CD4-positive, CD25-positive, alpha-beta regulatory T cell (primary cell): Measurements from ENCODE around the gene PTPN9. TPM values are rescaled to one million over a fixed set of nuclear protein-coding genes. Genes with fewer than 3 reads are reported as not detected.
"Not testable (repeated sequence)": the region's sequence is repeated elsewhere in the genome, so short reads cannot be mapped to it uniquely, and the experiment has no call there.

Experiments used
- ATAC-seq, 2 donors: fragments of 150-1000 bp; cut with Tn5 transposase; one replicate each; pipeline ENCODE4 v1.10.0; 2021; ENCODE audit warnings: low read depth in 2 of 2, moderate number of reproducible peaks in 2 of 2, moderate library complexity in 1 of 2
- DNase-seq, 3 donors: peaks; one replicate each; pipeline versions ENCODE4 v3.0.0 to v3.0.0-alpha.2; 2012 to 2022; ENCODE audit warnings: mixed read lengths in 1 of 3
- H3K27ac ChIP-seq: one replicate; pipeline ENCODE4 v1.7.0; 2013; ENCODE audit warnings: mild to moderate bottlenecking, low read length; ENCODE audit not compliant: insufficient read depth, poor library complexity, severe bottlenecking
- H3K27me3 ChIP-seq: one replicate; pipeline ENCODE4 v1.7.0; 2013; ENCODE audit warnings: low read length; ENCODE audit not compliant: control insufficient read depth, insufficient read depth
- H3K36me3 ChIP-seq: one replicate; pipeline ENCODE4 v1.7.0; 2013; ENCODE audit warnings: mild to moderate bottlenecking, low read length, moderate library complexity; ENCODE audit not compliant: control insufficient read depth, insufficient read depth
- H3K4me1 ChIP-seq: 2 replicates; pipeline ENCODE4 v1.7.0; 2013; ENCODE audit warnings: mild to moderate bottlenecking, low read length; ENCODE audit not compliant: insufficient read depth, control insufficient read depth, poor library complexity, severe bottlenecking
- H3K4me3 ChIP-seq: one replicate; pipeline ENCODE4 v1.7.0; 2013; ENCODE audit warnings: low read depth, mild to moderate bottlenecking, low read length, moderate library complexity
- H3K9me3 ChIP-seq, 2 experiments: 1 replicate in 1 of 2; 2 replicates in 1 of 2; pipeline ENCODE4 v1.7.0; 2013; ENCODE audit warnings: low read length in 2 of 2, mild to moderate bottlenecking in 1 of 2, moderate library complexity in 1 of 2; ENCODE audit not compliant: control insufficient read depth in 2 of 2
- H3K27ac Mint-ChIP-seq, 3 donors: one replicate each; pipeline ENCODE4 v1.8.0; 2020 to 2022; ENCODE audit warnings: mild to moderate bottlenecking in 3 of 3, mixed read lengths in 3 of 3, moderate library complexity in 2 of 3
- H3K27me3 Mint-ChIP-seq: one replicate; pipeline ENCODE4 v1.8.0; 2022; ENCODE audit warnings: mild to moderate bottlenecking, mixed read lengths
- H3K36me3 Mint-ChIP-seq: one replicate; pipeline ENCODE4 v1.8.0; 2020; ENCODE audit warnings: mixed read lengths
- H3K4me1 Mint-ChIP-seq, 4 donors: one replicate each; pipeline ENCODE4 v1.8.0; 2020 to 2022; ENCODE audit warnings: mixed read lengths in 4 of 4, mild to moderate bottlenecking in 1 of 4
- H3K4me3 Mint-ChIP-seq, 4 donors: one replicate each; pipeline ENCODE4 v1.8.0; 2020 to 2022; ENCODE audit warnings: mild to moderate bottlenecking in 4 of 4, mixed read lengths in 4 of 4, moderate library complexity in 3 of 4
- H3K9me3 Mint-ChIP-seq, 7 donors: one replicate each; pipeline ENCODE4 v1.8.0; 2020 to 2022; ENCODE audit warnings: mixed read lengths in 7 of 7, mild to moderate bottlenecking in 3 of 7, moderate library complexity in 2 of 7
- polyA plus RNA-seq, 4 donors: library from polyadenylated mRNA; unstranded; fragments of 300-500 nt; fragmentation: Illumina TruSeq; gene quantifications; one replicate each; pipeline ENCODE4 v1.2.3, GENCODE V29; 2021
- total RNA-seq: library from RNA; stranded (reverse); gene quantifications from one replicate; pipeline ENCODE4 v1.2.3, GENCODE V29; 2022

The PTPN9 gene
- total and polyA plus RNA-seq, 5 donors from 2014 or later: 18.3 to 29.8 (median 24.4) TPM

- Histone ChIP-seq H3K27me3 (no peaks in the 10 kb centered on the region), H3K36me3 (no peaks in the 10 kb centered on the region), H3K4me3 (peak overlapping the region; percentile 32), H3K4me1 (peaks cover 61% of the 10 kb centered on the region), H3K27ac (peak overlapping the region; percentile 99), H3K9me3 (no peaks in the 10 kb centered on the region)
- ATAC-seq (no peak), DNase-seq (no peak)
- Mint-ChIP-seq H3K4me1 (peaks cover 8 to 61% (median 34%) of the 10 kb centered on the region in 4 donors), H3K36me3 (peaks cover 3% of the 10 kb centered on the region), H3K27me3 (no peaks in the 10 kb centered on the region), H3K4me3 (peak overlapping the region; percentile 95 to 98 (median 97)), H3K9me3 (no peaks in the 10 kb centered on the region), H3K27ac (peak overlapping the region; percentile 98 to 99 (median 98))
Measured at GRCh38 chr15:75451202-75451673, 127.9 kb downstream of the PTPN9 start.

DNA sequence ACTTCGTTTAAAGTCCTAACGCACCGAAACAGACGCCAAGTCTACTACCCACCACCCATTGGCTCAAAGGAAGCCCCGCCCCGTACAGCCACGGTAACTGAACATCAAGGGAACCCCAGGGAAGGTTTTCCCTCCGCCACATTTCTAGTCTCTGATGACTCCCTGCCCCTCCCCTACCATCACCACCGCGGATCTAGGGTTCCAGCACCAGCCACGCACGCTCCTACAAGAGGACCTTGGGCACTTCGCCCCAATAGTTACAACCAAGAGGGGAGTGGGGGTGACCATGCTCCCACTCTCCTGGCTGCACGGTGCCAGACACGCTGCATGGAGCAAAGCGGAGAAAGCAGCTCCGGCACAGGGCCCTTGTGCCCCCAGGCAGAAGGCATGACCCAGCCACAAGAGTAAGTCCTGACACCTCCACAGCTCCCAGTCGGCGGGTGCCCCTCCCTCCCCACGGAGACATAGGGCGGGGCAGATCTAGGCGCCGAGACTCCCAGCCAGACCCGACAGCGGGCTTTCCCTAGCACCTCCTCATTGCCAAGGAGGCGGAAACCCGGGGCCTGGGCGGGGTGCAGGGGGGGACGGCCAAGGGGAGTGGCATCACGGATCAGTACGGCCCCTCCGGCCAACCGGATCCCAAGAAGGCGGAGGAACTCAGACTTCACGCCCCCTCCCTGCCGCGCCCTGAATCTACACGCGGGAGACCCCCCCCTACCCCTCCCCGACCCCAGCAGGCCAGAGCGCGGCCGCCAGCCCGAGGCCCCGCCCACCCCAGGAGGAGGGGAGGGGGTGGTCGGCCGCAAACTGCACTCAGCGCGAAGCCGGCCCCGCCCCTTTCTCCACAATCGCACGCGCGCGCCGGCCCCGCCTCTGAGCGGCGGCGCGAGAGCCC is 128.6 kb downstream of the PTPN9 start:
- peaks cover 64% of the 10 kb centered on the region for H3K4me1 ChIP-seq
- peak; percentile 91 to 97 (median 97) for DNase-seq
- Mint-ChIP-seq H3K4me1 (peaks cover 11 to 64% (median 38%) of the 10 kb centered on the region in 4 donors), H3K27ac (peak overlapping the region; percentile 83 to 99 (median 97)), H3K27me3 (no peaks in the 10 kb centered on the region), H3K9me3 (peaks cover 0 to 2% (median 0%) of the 10 kb centered on the region in 7 donors), H3K36me3 (peaks cover 3% of the 10 kb centered on the region), H3K4me3 (peak overlapping the region; percentile 95 to 98 (median 97))
- H3K9me3 ChIP-seq: no peaks in the 10 kb centered on the region
- H3K27me3 ChIP-seq: no peaks in the 10 kb centered on the region
- peak; percentile 17 to 21 for ATAC-seq
- H3K36me3 ChIP-seq: no peaks in the 10 kb centered on the region
- H3K4me3 ChIP-seq: peak overlapping the region; percentile 83
- H3K27ac ChIP-seq: peak overlapping the region; percentile 99

GRCh38 chr15:75449585-75450306 is 129.4 kb downstream of the PTPN9 start:
- peak overlapping the region; percentile 95 to 98 (median 96) for H3K4me3 Mint-ChIP-seq
- H3K9me3 ChIP-seq: no peaks in the 10 kb centered on the region
- H3K4me1 ChIP-seq: peaks cover 69% of the 10 kb centered on the region
- no peaks in the 10 kb centered on the region for H3K36me3 ChIP-seq
- H3K9me3 Mint-ChIP-seq: peaks cover 0 to 2% (median 0%) of the 10 kb centered on the region in 7 donors
- no peaks in the 10 kb centered on the region for H3K27me3 ChIP-seq
- peak overlapping the region; percentile 83 to 99 (median 97) for H3K27ac Mint-ChIP-seq
- H3K27ac ChIP-seq: peak overlapping the region; percentile 99
- no peak for ATAC-seq
- H3K27me3 Mint-ChIP-seq: no peaks in the 10 kb centered on the region
- H3K4me3 ChIP-seq: peak overlapping the region; percentile 83
- DNase-seq: no peak
- H3K36me3 Mint-ChIP-seq: peaks cover 3% of the 10 kb centered on the region
- peaks cover 11 to 64% (median 38%) of the 10 kb centered on the region in 4 donors for H3K4me1 Mint-ChIP-seq

DNA sequence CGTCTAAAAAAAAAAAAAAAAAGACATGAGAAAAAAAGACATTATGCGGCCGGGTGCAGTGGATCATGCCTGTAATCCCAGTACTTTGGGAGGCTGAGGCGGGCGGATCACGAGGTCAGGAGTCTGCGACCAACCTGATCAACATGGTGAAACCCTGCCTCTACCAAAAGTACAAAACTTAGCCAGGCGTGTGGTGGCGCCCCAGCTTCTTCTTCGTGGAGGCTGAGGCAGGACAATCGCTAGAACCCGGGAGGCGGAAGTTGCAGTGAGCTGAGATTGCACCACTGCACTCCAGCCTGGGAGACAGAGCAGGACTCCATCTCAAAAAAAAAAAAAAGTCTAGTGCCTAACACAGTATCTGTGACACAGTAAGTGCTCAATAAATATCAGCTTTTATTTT is 130.9 kb downstream of the PTPN9 start:
- Histone ChIP-seq H3K27ac (peak overlapping the region; percentile 31), H3K4me1 (peaks cover 72% of the 10 kb centered on the region)
- peak overlapping the region in 2 of 3 donors; percentile 52 to 90 for H3K27ac Mint-ChIP-seq
- not testable (repeated sequence) for H3K4me3 ChIP-seq, DNase-seq, H3K9me3 Mint-ChIP-seq, H3K27me3 Mint-ChIP-seq, H3K9me3 ChIP-seq, H3K36me3 ChIP-seq, ATAC-seq, H3K36me3 Mint-ChIP-seq, H3K27me3 ChIP-seq
- peak overlapping the region in 1 of 4 donors; percentile 72 for H3K4me3 Mint-ChIP-seq
- peaks cover 11 to 74% (median 41%) of the 10 kb centered on the region in 4 donors for H3K4me1 Mint-ChIP-seq

GRCh38 chr15:75446151-75446550 is 133.0 kb downstream of the PTPN9 start:
- Mint-ChIP-seq H3K36me3 (peaks cover 8% of the 10 kb centered on the region), H3K27me3 (no peaks in the 10 kb centered on the region), H3K4me3 (peak overlapping the region; percentile 52 to 88 (median 65)), H3K9me3 (peaks cover 0 to 2% (median 0%) of the 10 kb centered on the region in 7 donors), H3K27ac (peak overlapping the region; percentile 40 to 81 (median 53)), H3K4me1 (peaks cover 11 to 73% (median 46%) of the 10 kb centered on the region in 4 donors)
- Histone ChIP-seq H3K27ac (peak overlapping the region; percentile 53), H3K27me3 (no peaks in the 10 kb centered on the region), H3K4me3 (peak overlapping the region; percentile 67), H3K4me1 (peaks cover 61% of the 10 kb centered on the region), H3K36me3 (peaks cover 11% of the 10 kb centered on the region), H3K9me3 (no peaks in the 10 kb centered on the region)
- ATAC-seq (no peak), DNase-seq (peak in 2 of 3 donors; percentile 4 to 47)

DNA sequence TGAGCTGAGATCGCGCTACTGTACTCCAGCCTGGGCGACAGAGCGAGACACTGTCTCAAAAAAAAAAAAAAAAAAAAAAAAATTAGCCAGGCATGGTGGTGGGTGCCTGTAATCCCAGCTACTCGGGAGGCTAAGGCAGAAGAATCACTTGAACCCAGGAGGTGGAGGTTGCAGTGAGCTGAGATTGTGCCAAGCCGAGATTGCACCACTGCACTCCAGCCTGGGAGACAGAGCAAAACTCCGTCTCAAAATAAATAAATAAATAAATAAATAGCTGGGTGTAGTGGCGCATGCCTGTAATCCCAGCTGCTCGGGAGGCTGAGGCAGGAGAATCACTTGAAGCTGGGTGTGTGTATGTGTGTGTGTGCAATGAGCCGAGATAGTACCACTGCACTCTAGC is 133.8 kb downstream of the PTPN9 start:
- H3K36me3 Mint-ChIP-seq, DNase-seq, H3K9me3 Mint-ChIP-seq, H3K9me3 ChIP-seq, ATAC-seq, H3K27me3 Mint-ChIP-seq, H3K27ac Mint-ChIP-seq, H3K27me3 ChIP-seq: not testable (repeated sequence)
- Histone ChIP-seq H3K4me1 (peaks cover 57% of the 10 kb centered on the region), H3K36me3 (peaks cover 11% of the 10 kb centered on the region), H3K4me3 (peak overlapping the region; percentile 67), H3K27ac (peak overlapping the region; percentile 60)
- Mint-ChIP-seq H3K4me3 (peak overlapping the region in 3 of 4 donors; percentile 2 to 55 (median 52)), H3K4me1 (peaks cover 11 to 71% (median 45%) of the 10 kb centered on the region in 4 donors)

GRCh38 chr15:75443972-75444453 is 135.1 kb downstream of the PTPN9 start:
- ATAC-seq, H3K27me3 Mint-ChIP-seq, H3K27me3 ChIP-seq, H3K4me3 Mint-ChIP-seq, H3K36me3 Mint-ChIP-seq, H3K9me3 ChIP-seq, DNase-seq, H3K4me3 ChIP-seq, H3K9me3 Mint-ChIP-seq, H3K27ac ChIP-seq, H3K27ac Mint-ChIP-seq: not testable (repeated sequence)
- Histone ChIP-seq H3K4me1 (peaks cover 44% of the 10 kb centered on the region), H3K36me3 (peaks cover 11% of the 10 kb centered on the region)
- peaks cover 10 to 64% (median 37%) of the 10 kb centered on the region in 4 donors for H3K4me1 Mint-ChIP-seq
